GM12874 (cell line): ENCODE results near the gene PHF20.

Experiments used
- CTCF ChIP-seq: IDR thresholded peaks from 2 replicates; pipeline ENCODE4 v1.5.1; 2011; ENCODE audit warnings: low read depth, mild to moderate bottlenecking, control low read depth, low read length, moderate library complexity; ENCODE audit not compliant: insufficient read depth

PHF20 gene

DNA sequence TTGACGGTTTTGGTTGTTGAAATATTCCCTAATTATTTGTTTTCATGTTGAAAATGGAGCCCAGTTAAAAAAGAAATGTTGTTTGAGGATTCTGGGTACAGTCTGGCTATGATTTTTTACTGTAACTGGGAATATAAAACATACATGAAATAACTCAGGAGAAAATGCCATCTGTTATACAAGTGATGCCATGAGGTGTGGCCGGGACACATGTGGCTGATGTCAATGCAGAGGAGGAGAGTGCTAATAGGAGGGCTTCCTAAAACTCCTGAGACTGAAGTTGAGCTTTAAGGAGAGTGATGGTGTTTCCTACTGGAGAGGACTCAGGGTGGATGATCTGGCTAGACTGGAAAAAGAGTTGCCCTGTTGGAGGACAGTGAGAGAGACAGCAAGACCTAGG, 169.8 kb downstream of the PHF20 start:
- TF ChIP-seq CTCF = no peak

- no peak for TF ChIP-seq CTCF
These were observed 170.4 kb downstream of the PHF20 start for GRCh38 chr20:35942243-35942642.

DNA sequence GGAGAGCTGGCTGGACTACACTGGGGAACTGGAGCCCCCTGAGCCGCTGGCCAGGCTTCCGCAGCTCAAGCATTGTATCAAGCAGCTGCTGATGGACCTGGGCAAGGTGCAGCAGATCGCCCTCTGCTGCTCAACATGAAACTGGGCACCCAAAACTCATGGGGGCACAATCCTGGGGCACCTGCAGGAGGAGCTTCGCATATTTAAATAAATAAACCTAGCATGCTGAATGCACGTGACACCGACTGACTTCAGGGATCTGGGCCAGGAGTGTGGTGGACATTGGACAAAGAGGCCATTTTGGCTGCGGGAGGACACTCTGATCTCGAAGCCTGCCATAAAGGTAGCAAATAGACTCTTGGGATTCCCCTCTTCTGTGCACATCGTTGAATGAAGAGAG, 175.7 kb downstream of the PHF20 start:
- peak; percentile 61 for TF ChIP-seq CTCF

DNA sequence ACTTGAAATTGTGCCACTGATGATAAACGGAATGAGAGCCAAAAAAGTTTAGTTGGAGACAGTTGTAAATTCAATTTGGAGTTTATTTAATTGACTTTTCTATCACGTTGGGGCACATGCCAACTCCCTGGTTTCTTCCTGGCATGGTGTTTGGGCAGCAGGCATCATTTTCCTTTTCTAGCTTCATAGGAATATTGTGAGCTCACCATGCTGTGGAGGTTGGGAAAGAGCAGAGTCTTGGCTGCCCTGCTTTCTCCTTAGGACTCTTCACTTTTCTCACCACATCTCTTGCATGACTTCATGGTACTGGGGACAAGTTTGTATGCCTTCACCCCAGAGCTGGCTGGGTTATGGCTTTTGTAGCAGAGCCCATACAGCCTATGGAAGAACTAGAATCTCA, 176.1 kb downstream of the PHF20 start:
- TF ChIP-seq CTCF = no peak

GRCh38 chr20:35950093-35950492, 178.3 kb downstream of the PHF20 start:
- no peak for TF ChIP-seq CTCF

- TF ChIP-seq CTCF = no peak
These were observed 180.9 kb downstream of the PHF20 start for GRCh38 chr20:35952480-35953386.

DNA sequence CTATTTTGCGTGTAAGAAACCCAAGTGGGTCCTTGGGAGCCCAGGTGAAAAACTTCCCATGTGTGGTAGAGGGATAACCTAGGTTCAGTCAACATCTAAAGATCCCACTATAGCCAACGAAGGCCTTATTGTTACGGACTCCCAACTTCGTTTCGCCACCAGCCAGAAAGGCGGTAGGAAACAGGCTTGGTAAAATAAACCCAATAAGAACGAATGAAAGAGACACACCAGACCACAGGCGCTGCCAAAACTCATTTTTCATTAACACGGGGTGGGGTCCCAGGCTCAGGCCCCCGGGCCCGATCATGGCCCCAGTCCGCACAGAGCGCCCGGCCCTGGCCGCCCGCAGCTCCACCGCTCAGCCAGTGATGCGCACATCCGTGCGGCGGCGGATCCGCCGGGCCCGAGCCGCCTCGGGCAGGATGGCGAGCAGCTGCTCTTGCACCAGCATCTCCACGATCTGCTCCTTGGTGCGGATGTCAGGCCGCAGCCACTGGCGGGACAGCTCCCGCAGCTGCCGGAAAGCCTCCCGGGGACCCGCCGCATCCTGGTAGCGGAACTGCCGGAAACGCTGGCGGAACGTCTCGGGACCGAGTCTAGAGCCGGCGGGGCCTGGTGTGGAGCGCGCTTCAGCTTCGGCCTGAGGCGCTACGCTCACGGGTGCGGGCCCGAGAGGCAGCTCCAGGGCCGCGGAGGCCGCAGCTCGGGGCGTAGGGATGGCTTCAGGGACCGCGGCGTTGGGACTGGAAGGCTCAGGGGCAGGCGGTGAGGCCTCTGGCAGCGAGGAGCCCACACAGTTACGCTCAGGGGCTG, 181.8 kb downstream of the PHF20 start:
- TF ChIP-seq CTCF = no peak
